H54 (cell line): Measurements from ENCODE around the gene BAIAP2L1.
"Not testable (repeated sequence)": the region's sequence is repeated elsewhere in the genome, so short reads cannot be mapped to it uniquely, and the experiment has no call there.

Experiments used
- DNase-seq: peaks from one replicate; pipeline ENCODE4 v3.0.0; 2011; ENCODE audit warnings: low spot score, mixed read lengths; ENCODE audit not compliant: insufficient read length
- FAIRE-seq: peaks from 3 replicates; lab custom pipeline; 2011; peaks lifted over from hg19 to GRCh38; lab: Jason Lieb, UNC
- POLR2A ChIP-seq: IDR thresholded peaks from 2 replicates; pipeline ENCODE4 v1.6.1; 2011; ENCODE audit warnings: low read depth, mild to moderate bottlenecking, low read length

The BAIAP2L1 gene

GRCh38 chr7:98414205-98414900 lies 13.5 kb upstream of the BAIAP2L1 start:
- no peak for TF ChIP-seq POLR2A
- FAIRE-seq (no peak), DNase-seq (no peak)

DNA sequence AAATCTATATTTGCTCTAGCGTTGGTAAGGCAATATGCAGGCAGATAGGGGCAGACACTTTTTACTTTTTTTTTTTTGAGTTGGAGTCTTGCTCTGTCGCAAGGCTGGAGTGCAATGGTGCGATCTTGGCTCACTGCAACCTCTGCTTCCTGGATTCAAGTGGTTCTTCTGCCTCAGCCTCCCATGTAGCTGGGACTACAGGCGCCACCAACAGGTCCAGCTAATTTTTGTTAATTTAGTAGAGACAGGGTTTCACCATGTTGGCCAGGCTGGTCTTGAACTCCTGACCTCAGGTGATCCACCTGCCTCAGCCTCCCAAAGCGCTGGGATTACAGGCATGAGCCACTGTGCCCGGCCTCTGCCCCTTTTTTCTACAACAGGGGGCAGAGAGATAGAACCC lies 12.8 kb upstream of the BAIAP2L1 start:
- DNase-seq, FAIRE-seq: not testable (repeated sequence)

DNA sequence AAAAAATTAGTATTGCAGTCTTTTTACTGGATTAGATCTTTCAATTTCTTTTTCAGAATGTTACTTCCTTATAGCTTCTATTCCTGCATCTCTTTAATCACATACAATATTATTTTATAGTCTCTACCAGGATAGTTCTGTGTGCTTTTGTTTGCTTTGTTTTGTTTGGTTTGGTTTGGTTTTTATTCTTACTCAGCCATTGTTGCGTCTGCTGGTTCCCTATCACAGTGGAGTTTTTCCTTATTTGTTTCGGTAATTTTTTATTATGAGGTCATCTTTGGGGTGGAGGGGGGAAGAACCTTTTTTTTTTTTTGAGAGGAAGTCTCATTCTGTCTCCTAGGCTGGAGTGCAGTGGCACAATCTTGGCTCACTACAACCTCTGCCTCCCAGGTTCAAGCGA lies 9.0 kb upstream of the BAIAP2L1 start:
- TF ChIP-seq POLR2A: no peak
- FAIRE-seq (no peak), DNase-seq (no peak)

GRCh38 chr7:98408146-98408545 lies 7.3 kb upstream of the BAIAP2L1 start:
- not testable (repeated sequence) for FAIRE-seq, DNase-seq

GRCh38 chr7:98406827-98407226 lies 5.9 kb upstream of the BAIAP2L1 start:
- TF ChIP-seq POLR2A: no peak
- FAIRE-seq (no peak), DNase-seq (no peak)

- DNase-seq (no peak), FAIRE-seq (no peak)
- no peak for TF ChIP-seq POLR2A
Observed at GRCh38 chr7:98404840-98405239, 4.0 kb upstream of the BAIAP2L1 start.

DNA sequence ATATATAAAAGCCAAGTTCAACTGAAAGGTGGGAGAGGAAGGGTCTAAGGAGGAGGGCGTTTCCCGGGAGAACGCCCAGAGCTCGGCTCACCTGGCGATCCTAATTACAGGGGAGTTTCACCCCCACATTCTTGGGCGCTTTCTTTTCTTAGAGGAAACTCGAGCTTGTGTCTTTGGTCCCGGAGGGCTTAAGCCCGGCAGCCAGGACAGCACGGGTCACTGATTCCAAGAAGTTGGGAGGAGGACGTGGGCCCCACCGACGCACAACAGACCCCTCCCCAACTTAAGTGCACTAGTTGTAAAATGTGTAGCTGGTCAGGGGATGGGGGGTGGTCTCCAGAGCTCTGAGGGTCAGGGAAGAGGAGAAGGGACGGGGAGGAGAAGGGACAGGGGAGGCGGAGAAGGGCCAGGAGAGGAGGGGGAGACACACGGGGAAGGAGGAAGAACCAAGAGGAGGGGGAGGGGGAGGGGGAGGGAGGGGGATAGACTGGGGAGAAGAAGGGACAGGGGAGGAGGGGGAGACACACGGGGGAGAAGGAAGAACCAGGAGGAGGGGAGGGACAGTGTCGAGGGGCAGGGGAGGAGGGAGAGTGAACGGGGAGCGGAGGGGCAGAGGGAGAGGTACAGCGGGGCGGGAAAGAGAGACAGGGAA lies 874 bp downstream of the BAIAP2L1 start:
- peak; percentile 33 for DNase-seq
- TF ChIP-seq POLR2A: no peak
- FAIRE-seq: no peak

GRCh38 chr7:98399462-98399861 lies 1.4 kb downstream of the BAIAP2L1 start:
- FAIRE-seq: no peak
- no peak for DNase-seq
- TF ChIP-seq POLR2A: no peak

DNA sequence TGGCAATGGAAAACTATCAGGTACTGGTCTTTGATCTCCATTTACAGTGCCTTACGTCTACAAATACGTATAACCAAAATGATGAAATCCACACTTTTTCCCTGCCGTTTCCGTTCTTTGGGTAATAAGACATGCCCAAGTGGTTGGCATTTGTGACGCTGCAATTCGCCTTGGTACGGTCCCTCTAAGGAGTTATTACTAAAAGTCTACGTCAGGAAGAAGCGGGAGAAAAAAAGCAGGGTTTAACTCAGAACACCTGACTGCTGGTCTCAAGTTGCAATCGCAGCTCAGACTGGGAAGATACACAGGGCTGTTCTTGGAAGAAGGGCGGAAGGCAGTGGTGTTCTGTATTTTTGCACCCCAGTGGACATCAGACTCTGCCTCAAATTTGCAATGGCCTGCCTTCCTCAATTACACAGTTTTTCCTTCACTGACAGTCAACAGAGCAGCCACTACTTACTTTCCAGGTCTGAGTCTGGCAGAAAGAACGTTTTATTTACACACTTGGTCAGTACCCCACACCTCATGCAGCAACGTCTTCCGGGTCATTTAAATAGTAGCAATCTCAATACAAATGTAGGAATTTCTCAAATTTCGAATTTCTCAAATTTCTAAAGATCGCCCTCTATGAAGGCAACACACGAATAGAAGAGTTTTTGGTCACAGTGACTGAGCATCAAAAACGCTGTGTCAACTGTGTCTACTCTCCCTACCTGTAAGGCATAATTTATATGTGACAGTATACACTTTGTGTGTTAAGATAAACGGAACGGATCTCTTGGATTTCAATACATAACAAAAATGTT lies 2.1 kb downstream of the BAIAP2L1 start:
- DNase-seq (no peak), FAIRE-seq (no peak)
- no peak for TF ChIP-seq POLR2A

DNA sequence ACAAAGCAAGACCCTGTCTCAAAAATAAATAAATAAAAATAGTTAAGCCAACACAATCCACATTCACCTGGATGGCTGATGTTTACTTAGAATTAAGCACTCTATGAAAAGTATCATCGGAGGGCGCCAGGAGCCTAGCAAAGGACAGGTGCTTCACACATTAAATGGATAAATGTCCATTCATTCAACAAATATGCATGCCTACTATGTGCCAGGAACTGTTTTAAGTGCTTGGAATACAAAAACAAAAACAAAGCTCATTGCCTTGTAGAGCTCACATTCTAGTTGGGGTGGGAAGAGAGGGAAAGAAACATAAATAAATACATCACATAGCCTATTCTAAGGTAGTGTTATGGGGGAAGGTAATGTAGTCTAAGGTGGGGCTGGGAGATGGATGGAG lies 4.1 kb downstream of the BAIAP2L1 start:
- TF ChIP-seq POLR2A: no peak

GRCh38 chr7:98395951-98396350 lies 4.9 kb downstream of the BAIAP2L1 start:
- DNase-seq (no peak), FAIRE-seq (no peak)
- no peak for TF ChIP-seq POLR2A

More for the DNA sequence above, 4.1 kb downstream of the BAIAP2L1 start:
- no peak for FAIRE-seq
- no peak for DNase-seq

- DNase-seq: no peak
- no peak for FAIRE-seq
- no peak for TF ChIP-seq POLR2A
Observed at GRCh38 chr7:98395481-98395880, 5.4 kb downstream of the BAIAP2L1 start.

- FAIRE-seq: peak; percentile 60
- DNase-seq: peak; percentile 51
- no peak for TF ChIP-seq POLR2A
Observed at GRCh38 chr7:98394377-98394836, 6.5 kb downstream of the BAIAP2L1 start.

DNA sequence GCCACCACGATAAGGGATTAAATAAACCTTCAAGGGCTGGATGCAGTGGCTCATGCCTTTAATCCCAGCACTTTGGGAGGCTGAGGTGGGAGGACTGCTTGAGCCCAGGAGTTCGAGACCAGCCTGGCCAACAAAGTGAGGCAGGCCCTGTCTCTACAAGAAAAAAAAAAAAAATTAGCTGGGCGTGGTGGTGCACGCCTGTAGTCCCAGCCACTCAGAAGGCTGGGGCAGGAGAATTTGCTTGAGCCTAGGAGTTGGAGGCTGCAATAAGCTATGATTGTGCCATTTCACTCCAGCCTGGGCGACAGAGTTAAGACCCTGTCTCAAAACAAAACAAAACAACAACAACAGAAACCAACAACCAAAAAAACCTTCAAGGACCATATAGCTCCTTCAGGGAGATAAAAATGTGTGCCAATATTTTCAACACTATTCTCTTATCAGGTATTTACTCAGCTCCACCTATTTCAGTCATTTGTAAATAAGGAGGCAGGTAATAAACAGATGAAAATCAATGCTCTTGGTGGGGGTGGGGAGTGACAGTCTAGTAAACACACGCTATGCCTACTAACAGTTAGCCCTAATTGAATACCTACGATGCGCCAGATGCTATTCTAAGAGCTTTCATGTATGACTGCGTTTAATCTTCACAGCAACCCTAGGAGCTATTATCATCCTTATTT lies 13.2 kb downstream of the BAIAP2L1 start:
- no peak for DNase-seq
- no peak for FAIRE-seq
- TF ChIP-seq POLR2A: no peak
